UCSD-AML1 (cell line): ENCODE measurements around the gene GPR3.
"Not testable (repeated sequence)": the region's sequence is repeated elsewhere in the genome, so short reads cannot be mapped to it uniquely, and the experiment has no call there.

Experiments
- DNase-seq: peaks from one replicate; lab custom pipeline; 2025; ENCODE audit not compliant: unreplicated experiment; lab: John Stamatoyannopoulos, UW

The GPR3 gene

GRCh38 chr1:27398405-27399149 is 6.2 kb downstream of the GPR3 start:
- DNase-seq = no peak

DNA sequence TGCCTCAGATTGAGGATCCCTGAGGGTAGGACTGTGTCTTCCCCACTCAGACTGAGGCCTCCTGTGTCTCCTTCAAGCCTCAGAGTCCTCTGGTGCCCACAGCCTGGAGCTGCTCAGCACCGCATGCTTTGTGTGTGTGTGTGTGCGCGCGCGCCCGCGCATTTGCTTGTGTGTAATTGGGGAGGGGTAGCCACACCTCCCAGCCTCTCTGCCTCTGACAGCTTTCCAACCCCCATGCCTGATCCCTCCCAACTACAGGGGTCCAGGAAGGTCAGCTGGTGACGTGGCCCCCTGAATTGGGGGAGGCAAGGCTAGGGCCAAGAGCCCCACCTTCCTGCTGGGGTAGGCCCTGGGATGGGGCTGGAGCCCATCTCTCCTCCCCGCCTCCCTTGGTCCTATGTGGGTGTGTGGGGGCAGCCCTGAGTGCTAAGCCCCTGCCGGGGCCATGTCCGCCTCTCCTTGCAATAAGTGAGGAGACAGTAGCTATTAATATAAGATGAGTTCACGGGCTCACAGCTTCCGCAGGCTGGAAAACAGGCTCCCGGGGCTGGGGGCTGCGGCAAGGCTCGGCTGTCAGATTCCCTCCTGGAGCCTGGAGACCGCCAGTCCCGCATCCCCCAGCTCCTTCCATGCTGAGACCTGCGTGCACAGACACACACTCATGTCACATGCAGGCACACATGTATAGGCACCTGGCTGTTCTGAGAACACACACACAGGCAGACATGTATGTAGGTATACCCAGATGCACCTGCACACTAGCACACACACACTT is 7.0 kb downstream of the GPR3 start:
- no peak for DNase-seq

- no peak for DNase-seq
These were observed 7.9 kb downstream of the GPR3 start for GRCh38 chr1:27400082-27400962.

GRCh38 chr1:27400963-27401341 is 8.5 kb downstream of the GPR3 start:
- DNase-seq = no peak

GRCh38 chr1:27402349-27402754 is 9.9 kb downstream of the GPR3 start:
- peak; percentile 66 for DNase-seq

DNA sequence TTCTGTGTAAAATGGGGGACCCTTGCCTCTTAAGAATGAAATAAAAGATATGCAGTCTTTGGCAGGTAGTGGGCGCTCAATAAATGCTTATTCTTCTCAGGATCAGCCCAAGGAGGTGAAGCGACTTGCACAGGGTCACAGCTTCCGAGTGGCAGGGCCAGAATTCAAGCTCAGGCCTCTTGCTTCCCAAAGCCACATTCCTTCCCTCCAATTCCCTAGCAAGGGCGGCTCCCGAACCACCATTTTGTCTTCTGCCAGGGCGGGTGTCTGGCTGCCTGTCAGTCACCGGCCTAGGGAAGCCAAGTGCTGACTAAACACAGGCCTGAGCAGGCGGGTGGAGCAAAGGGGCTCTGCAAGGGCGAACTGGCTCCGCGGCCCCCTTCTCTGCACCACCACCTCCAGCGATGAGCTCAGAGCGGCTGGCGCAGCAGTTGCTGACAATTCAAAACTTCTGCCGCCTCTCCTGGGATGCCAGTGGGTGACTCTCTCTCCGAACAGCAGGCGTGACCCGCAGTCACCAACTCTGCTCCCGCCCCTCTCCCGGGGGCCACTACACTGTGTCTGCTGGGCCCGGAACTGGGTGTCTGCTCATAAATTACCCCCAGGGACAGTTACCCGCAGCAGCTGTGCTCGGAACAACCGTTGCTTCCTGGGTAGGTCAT is 10.8 kb downstream of the GPR3 start:
- no peak for DNase-seq

GRCh38 chr1:27403931-27404330 is 11.5 kb downstream of the GPR3 start:
- no peak for DNase-seq

DNA sequence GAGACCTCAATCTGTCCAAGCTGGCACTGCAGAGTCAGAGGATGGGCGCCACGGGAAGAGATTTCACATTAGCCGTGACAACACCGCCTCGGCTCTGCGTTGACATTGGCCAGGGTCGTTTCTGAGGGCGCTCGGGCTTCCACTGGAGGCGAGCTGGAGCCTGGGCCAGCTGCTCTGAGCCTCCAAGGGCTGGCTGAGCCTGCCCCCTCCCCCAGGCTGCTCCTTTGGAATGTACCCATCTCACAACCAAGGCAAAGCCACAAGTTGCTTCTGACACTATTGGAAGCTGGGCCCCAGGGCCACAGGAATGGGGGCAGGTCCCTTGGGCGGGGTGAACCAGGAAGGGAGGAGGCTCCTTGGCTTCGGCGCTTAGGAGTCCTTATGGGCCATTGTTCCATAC is 12.7 kb downstream of the GPR3 start:
- no peak for DNase-seq

- DNase-seq = not testable (repeated sequence)
These were observed 13.4 kb downstream of the GPR3 start for GRCh38 chr1:27405598-27406361.

DNA sequence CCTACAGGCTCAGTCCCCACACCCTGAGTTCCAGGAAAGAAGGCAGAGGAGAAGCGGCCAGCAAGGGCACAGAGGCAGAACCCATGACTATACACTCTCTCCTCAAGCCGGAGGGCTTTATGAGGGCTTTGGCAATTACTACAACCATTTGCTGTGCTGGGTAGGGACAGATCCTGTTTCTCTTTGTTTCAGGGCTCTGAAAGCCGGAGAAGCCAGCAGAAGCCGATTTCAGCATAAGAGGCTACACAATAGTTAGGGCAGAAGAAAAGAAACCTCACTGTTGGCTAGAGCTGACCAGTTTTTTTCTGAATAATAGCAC is 13.9 kb downstream of the GPR3 start:
- DNase-seq = no peak

DNA sequence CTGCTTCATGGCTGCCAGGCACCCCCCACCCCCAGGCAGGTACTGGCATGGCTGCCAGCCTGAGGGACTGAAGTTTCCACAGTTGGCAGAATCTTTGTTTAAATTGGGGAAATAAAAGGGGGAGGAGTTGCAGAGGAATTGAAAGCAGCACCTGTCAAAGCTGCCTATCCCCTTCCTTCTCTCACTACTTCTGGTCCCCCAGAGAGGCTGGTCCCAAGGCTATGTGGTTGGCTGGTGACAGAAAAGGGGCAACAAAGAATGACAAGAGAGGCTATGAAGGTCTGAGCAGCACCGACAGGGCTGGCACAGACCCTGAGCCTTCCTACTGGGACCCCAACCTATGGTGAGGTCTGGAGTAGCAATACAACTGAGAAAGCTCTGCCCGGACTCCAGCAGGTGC is 14.4 kb downstream of the GPR3 start:
- not testable (repeated sequence) for DNase-seq

DNA sequence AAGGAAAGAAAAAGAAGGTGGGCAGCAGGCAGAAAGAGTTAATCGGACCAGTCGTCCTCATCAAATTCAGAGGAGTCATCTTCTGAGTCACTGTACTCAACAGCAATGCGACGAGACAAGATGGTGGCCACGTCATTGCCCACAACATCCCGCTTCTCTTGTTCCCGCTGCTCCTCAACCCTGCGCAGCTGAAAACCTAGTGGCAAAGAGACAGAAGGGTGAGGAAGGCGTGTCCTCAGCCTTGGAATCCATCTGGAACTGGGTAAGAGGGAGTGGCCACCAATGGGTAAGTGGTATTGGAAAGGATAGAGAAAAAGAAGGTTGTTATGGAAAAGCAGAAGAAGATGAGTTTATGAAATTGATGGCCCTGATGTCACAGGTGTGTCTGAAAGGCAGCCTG is 15.7 kb downstream of the GPR3 start:
- no peak for DNase-seq

DNA sequence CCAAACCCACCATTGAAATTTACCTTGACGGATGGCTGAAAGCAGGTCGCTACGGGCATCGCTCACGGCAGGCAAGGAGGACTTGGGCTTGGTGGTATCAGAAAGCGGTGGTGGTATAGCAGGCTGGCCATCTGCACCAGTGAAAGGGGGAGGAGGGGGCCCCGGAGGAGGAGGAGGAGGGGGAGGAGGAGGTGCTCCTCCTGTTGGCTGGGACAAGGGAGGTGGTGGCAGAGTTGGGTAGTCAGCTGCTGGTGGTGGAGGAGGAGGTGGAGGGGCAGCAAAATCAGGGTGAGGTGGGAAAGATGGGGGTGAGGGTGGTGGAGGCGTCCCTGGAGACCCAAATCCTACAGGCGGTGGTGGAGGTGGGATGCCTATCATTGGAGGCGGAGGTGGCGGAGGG is 17.2 kb downstream of the GPR3 start:
- no peak for DNase-seq

DNA sequence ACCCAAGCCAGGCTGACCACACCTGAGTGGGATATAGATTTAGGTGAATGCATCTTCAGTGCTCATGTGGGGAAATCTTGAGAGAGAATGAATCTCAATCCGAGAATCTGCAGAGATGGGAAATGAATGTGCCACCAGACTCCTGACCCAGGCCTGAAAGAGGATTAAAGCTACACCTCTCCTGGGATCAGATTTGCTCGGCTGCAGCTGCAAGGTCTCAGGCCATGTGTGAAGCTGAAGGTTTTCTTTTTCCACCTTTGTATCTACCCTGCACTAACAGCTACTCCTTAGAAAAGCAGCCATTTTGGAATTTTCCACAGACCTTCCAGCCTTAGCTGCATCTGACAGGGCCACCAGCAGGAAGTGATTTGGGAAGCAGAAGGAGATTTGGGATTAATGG is 18.3 kb downstream of the GPR3 start:
- no peak for DNase-seq

- DNase-seq = no peak
These were observed 20.1 kb downstream of the GPR3 start for GRCh38 chr1:27412502-27412901.

DNA sequence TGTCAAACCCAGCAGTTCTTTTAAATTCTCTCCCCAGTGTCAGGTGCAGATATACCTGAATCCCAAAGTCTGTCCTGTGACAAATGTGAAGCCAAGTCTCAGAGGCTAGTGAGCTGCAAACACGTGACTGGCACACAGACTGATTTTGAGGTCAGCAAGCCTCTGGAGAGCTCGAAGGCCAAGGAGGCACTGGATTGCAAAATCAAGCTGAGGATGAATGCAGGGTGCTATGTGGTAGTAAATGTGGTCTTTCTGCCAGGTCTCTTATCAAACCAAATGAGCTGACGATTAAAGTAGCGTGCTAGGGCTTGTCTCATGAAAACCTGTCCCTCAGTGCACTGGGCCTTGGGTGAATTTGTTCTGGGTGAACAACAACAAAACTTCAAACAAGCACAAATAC is 20.6 kb downstream of the GPR3 start:
- DNase-seq = no peak

- DNase-seq = no peak
These were observed 21.7 kb downstream of the GPR3 start for GRCh38 chr1:27414091-27414490.

DNA sequence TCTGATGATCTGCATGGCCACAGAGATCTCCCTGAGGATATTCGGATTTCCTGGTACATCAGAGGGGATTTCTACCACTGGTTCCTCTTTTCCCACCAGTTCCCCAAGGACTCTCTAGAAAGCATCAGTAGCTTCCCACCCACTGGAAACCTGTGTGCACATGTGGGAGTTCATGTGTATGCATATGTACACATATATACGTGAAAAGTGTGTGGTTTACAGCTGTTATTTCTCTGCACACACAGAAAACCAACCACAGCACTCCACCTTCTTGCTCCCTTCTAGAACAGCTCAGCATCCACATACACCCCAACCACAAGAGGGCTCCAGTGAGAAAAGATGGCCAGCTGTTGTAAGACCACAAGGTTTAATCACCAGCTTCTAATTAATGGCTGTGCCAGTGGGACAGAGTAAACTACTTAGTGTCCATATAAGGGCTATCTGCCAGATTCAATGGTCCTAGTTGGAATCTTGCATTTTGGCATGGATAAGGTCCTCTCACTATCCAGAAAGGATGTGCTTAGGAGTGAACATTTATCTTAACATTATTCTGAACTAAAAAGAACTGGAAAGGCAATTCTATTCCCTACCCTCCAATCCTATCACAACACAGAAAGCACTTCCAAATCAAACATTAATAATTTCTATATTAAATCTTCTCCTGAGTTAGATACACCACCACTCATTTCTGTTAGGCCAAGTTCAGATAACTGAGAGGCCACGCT is 24.1 kb downstream of the GPR3 start:
- DNase-seq = peak; percentile 47

GRCh38 chr1:27417713-27418112 is 25.3 kb downstream of the GPR3 start:
- DNase-seq = no peak
